GM12865 (cell line): ENCODE measurements around the gene KIF2A.

Experiments
- DNase-seq: peaks from one replicate; pipeline ENCODE4 v3.0.0; 2010; ENCODE audit warnings: low read depth
- H3K4me3 ChIP-seq: 2 replicates; pipeline ENCODE4 v1.5.1; 2011; ENCODE audit warnings: mild to moderate bottlenecking, low read depth, low read length, control low read depth
- CTCF ChIP-seq: IDR thresholded peaks from 2 replicates; pipeline ENCODE4 v1.5.1; 2011; ENCODE audit warnings: low read length, control low read depth, low read depth, inconsistent platforms; ENCODE audit not compliant: insufficient read depth; ENCODE audit errors: missing control alignments

KIF2A gene

DNA sequence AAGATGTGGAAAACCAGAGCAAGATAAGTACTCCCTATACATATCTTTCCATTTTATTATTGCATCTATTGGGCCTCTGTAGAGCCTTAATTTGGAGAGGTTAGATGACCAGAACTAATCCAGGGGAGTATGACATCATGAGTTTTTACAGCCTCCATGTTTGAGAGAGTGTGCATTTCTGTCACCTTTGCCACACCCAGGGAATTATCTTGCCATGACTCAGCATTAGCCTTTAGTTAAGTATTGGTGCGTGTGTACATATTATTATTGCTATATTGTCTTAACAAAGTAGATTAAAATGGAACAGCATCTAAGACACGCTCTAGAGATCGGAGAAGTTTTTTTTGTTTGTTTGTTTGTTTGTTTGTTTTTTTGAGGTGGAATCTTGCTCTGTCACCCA, 70.1 kb downstream of the KIF2A start:
- no peak for TF ChIP-seq CTCF
- no peak for DNase-seq

GRCh38 chr5:62385131-62385530, 79.1 kb downstream of the KIF2A start:
- H3K4me3 ChIP-seq: no peak overlapping the region
- no peak for DNase-seq
- TF ChIP-seq CTCF: no peak

More for the DNA sequence above, 70.1 kb downstream of the KIF2A start:
- no peak overlapping the region for H3K4me3 ChIP-seq

DNA sequence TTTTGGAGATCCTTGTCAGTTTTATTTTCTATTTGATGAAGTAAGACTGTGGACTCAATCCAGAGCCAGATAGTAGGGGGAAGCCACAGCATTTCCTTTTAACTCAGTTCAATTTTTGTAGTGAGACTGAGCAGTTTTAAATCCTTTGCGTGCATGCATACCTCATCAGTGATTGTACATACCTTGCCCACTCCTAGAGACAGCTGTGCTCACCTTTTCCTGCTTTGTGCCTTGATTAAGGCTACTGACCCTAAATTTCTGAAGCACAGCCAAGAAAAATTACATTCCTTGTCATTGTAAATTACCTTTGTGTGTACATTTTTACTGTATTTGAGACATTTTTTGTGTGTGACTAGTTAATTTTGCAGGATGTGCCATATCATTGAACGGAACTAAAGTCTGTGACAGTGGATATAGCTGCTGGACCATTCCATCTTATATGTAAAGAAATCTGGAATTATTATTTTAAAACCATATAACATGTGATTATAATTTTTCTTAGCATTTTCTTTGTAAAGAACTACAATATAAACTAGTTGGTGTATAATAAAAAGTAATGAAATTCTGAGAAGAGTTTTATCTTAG, 79.9 kb downstream of the KIF2A start:
- H3K4me3 ChIP-seq: no peak overlapping the region
- DNase-seq: no peak
- no peak for TF ChIP-seq CTCF

DNA sequence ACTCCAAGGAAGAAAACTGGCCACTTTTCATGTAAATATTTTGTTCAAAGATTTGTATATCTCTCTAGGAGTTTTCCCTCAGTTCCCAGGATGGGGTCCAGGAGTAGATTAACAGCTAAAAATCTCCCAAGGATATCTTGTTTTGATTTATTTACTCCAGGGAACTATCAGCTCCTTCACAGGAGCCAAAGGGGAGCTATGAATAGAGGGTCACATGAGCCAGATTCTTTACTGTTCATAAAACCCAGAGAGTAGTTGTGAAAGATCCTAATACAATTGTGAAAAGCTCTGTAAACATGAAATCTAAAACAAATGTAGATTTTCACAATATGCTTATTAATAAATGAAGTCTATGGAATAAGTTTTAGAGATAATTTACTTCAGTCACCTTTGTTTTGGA, 80.8 kb downstream of the KIF2A start:
- DNase-seq: no peak
- no peak overlapping the region for H3K4me3 ChIP-seq
- no peak for TF ChIP-seq CTCF

GRCh38 chr5:62395210-62395950, 89.4 kb downstream of the KIF2A start:
- DNase-seq: no peak
- H3K4me3 ChIP-seq: no peak overlapping the region
- no peak for TF ChIP-seq CTCF

- DNase-seq: peak; percentile 99
- TF ChIP-seq CTCF: no peak
- peak within 1 kb of the TSS; percentile 86 for H3K4me3 ChIP-seq
Measured at GRCh38 chr5:62403411-62404250, 97.6 kb downstream of the KIF2A start, which contains the start of gene DIMT1. Gene DIMT1, minus strand, starts transcription at chr5:62403905. Its CDS starts 133 bp downstream, at chr5:62403772.
